ENCODE data around the gene TTC39B.

DNA sequence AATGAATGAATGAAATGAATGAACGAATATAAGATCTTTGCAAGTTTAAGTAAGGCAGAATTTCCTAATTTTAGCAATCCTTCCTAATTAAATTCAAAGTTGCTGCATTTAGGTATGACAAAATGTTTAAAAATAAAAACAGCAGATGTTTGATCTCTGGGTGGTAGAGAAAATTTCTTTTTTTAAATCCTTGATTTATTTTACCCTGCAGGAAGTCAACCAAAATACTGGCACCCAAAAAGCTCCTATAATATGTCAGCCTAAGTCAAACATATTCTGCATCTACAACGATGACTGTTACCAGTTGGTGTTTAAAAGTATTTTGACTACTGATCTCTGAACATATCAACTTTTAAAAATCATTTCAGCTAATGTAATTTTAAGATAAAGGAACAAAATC lies 58.4 kb downstream of the TTC39B start:
- TF ChIP-seq POLR2A (IDR thresholded peaks at IDR 0.05), result no peak
- TF ChIP-seq, protein P1, sequence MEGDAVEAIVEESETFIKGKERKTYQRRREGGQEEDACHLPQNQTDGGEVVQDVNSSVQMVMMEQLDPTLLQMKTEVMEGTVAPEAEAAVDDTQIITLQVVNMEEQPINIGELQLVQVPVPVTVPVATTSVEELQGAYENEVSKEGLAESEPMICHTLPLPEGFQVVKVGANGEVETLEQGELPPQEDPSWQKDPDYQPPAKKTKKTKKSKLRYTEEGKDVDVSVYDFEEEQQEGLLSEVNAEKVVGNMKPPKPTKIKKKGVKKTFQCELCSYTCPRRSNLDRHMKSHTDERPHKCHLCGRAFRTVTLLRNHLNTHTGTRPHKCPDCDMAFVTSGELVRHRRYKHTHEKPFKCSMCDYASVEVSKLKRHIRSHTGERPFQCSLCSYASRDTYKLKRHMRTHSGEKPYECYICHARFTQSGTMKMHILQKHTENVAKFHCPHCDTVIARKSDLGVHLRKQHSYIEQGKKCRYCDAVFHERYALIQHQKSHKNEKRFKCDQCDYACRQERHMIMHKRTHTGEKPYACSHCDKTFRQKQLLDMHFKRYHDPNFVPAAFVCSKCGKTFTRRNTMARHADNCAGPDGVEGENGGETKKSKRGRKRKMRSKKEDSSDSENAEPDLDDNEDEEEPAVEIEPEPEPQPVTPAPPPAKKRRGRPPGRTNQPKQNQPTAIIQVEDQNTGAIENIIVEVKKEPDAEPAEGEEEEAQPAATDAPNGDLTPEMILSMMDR (IDR thresholded peaks at IDR 0.05), result no peak
